Aorta (tissue), 5 donors: Measurements from ENCODE around the gene ZNF440. TPM values are rescaled to one million over a fixed set of nuclear protein-coding genes. Genes with fewer than 3 reads are reported as not detected.
"Not testable (repeated sequence)": the region's sequence is repeated elsewhere in the genome, so short reads cannot be mapped to it uniquely, and the experiment has no call there.

Source experiments
- ATAC-seq: fragments of 200-7000 bp; cut with Tn5 transposase; one replicate; pipeline ENCODE4 v1.9.1; 2022; ENCODE audit warnings: moderate library complexity; ENCODE audit not compliant: low FRiP score
- DNase-seq, 2 donors: peaks; one replicate each; pipeline ENCODE4 v3.0.0-alpha.2; 2020
- H3K27ac ChIP-seq, 2 donors: one replicate each; pipeline ENCODE4 v1.5.1; 2013; ENCODE audit warnings: low read length in 2 of 2, mild to moderate bottlenecking in 2 of 2, moderate library complexity in 2 of 2, control low read depth in 1 of 2, inconsistent platforms in 1 of 2, low read depth in 1 of 2
- H3K27me3 ChIP-seq, 2 donors: one replicate each; pipeline ENCODE4 v1.6.1; 2013; ENCODE audit warnings: control low read depth in 1 of 2, low read length in 1 of 2, mild to moderate bottlenecking in 1 of 2, moderate library complexity in 1 of 2; ENCODE audit not compliant: insufficient read depth in 2 of 2, control insufficient read depth in 1 of 2
- H3K36me3 ChIP-seq, 2 donors: one replicate each; pipeline ENCODE4 v1.6.1; 2013; ENCODE audit warnings: control low read depth in 1 of 2, low read length in 1 of 2, mild to moderate bottlenecking in 1 of 2; ENCODE audit not compliant: insufficient read depth in 2 of 2, control insufficient read depth in 1 of 2
- H3K4me1 ChIP-seq, 2 donors: one replicate each; pipeline ENCODE4 v1.6.1; 2013; ENCODE audit warnings: low read length in 2 of 2, control low read depth in 1 of 2, mild to moderate bottlenecking in 1 of 2, moderate library complexity in 1 of 2; ENCODE audit not compliant: insufficient read depth in 2 of 2, control insufficient read depth in 1 of 2
- H3K4me3 ChIP-seq, 2 donors: one replicate each; pipeline ENCODE4 v1.5.1; 2013; ENCODE audit warnings: low read length in 2 of 2, control low read depth in 1 of 2, mild to moderate bottlenecking in 1 of 2
- H3K9me3 ChIP-seq: one replicate; pipeline ENCODE4 v1.6.1; 2013; ENCODE audit warnings: mild to moderate bottlenecking, low read length; ENCODE audit not compliant: control insufficient read depth
- WGBS, 2 donors: extraction: QIAGEN DNeasy Blood & Tissue Kit; methylation state at CpG; one replicate each; pipeline ENCODE4 v1.1.7; 2013; 5-methylcytosine and 5-hydroxymethylcytosine counted together
- intact Hi-C, 2 donors: fragments of 100-400 bp; cut with DNase I; formaldehyde crosslinking; loops; one replicate each; pipeline versions ENCODE4 v1.14.2 to v1.15.0; 2022
- polyA plus RNA-seq, 2 donors: library from polyadenylated mRNA; stranded (reverse); fragments of 200-250 nt; gene quantifications; one replicate each; pipeline ENCODE4 v1.2.3, GENCODE V29; 2013
- total RNA-seq, 2 donors: library from RNA; stranded (reverse); fragmentation: NEBNext Ultra II Directional; extraction: Animal tissue kit (Norgen Biotek cat#: 25700); gene quantifications; one replicate each; pipeline ENCODE4 v1.2.1, GENCODE V29; 2021
- donor health status: healthy with polysubstance abuse.
- donor health status: Bipolar disorder and iron deficiency.
- donor health status: DM: no; HTN: no; CAD: no.
- donor health status: DM: no; HTN: no; CAD: no.
- donor health status: DM: yes; HTN: yes; CAD: no.

The ZNF440 gene
- total and polyA plus RNA-seq, 4 donors = 3.1 to 16.1 (median 9.1) TPM

DNA sequence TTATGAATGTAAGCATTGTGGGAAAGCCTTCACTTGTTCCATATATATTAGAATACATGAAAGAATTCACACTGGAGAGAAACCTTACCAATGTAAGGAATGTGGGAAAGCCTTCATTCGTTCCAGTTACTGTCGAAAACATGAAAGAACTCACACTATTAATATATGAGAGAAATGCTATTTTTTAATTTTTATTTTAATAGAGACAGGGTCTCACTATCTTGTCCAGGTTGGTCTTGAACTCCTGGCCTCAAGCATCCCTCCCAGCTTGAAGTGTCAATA lies 7.0 kb upstream of the ZNF440 start:
- no peak overlapping the region for H3K4me3 ChIP-seq
- no peak overlapping the region for H3K27ac ChIP-seq
- DNase-seq (no peak), ATAC-seq (no peak)
- WGBS, 2 donors = 95 to 96% methylated on average over 2 of the region's 2 CpGs
- no peaks in the 10 kb centered on the region for H3K4me1 ChIP-seq
- H3K36me3 ChIP-seq = peaks cover 3 to 8% of the 10 kb centered on the region in 2 donors
- intact Hi-C loops = no loop called here
- H3K9me3 ChIP-seq = peaks cover 8% of the 10 kb centered on the region
- H3K27me3 ChIP-seq = no peaks in the 10 kb centered on the region

DNA sequence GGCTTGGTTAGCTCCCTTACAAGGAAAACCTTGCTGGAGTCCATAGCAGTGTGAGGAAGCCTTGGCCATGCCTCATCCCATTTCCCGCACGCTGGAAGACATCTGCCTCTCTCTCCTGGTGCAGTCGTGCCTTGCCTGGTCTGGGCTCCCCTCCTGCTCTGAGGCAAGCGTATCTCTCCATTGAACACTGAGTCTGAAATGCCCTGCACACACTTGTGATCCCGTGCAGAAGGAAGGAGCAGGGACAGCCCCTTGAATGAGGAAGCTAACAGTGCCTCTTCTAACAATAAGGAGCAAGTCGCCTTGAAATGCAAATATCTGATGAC lies 407 bp upstream of the ZNF440 start:
- no peaks in the 10 kb centered on the region for H3K4me1 ChIP-seq
- H3K27ac ChIP-seq = peak overlapping the region in 1 of 2 donors; percentile 52
- intact Hi-C loops = loop anchor here in 1 of 2 donors (2.0 kb wide), 1 partner anchor 15 kb away; the partner anchor contains the start of gene ZNF491
- H3K4me3 ChIP-seq = peak overlapping the region in 1 of 2 donors; percentile 27
- H3K9me3 ChIP-seq = no peaks in the 10 kb centered on the region
- no peak for DNase-seq
- no peak for ATAC-seq
- H3K36me3 ChIP-seq = no peaks in the 10 kb centered on the region
- WGBS, 2 donors = 0 to 1% methylated on average over 6 of the region's 6 CpGs
- H3K27me3 ChIP-seq = no peaks in the 10 kb centered on the region

DNA sequence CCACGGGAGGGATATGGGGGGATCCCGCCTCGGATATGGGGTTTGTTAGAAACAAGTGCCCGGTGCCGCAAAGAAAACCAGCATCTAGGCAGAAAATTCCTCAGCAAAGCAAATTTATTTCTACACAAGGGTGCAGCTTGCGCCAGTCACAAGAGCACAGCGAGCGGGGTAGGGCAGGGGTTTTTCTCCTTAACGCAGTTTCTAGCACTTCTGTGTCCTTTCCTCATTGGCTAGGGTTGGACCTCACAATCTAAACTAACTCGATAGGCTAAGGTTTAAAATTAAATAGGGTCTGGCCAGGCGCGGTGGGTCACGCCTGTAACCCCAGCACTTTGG lies 595 bp downstream of the ZNF440 start:
- ATAC-seq (peak; percentile 12), DNase-seq (no peak)
- no peaks in the 10 kb centered on the region for H3K36me3 ChIP-seq
- 8 to 13% methylated on average over 13 of the region's 13 CpGs for WGBS, 2 donors
- H3K27ac ChIP-seq = peak overlapping the region; percentile 61 to 62
- H3K27me3 ChIP-seq = no peaks in the 10 kb centered on the region
- H3K4me1 ChIP-seq = no peaks in the 10 kb centered on the region
- H3K4me3 ChIP-seq = peak overlapping the region; percentile 46 to 88
- intact Hi-C loops = loop anchor here in 1 of 2 donors (2.0 kb wide), 1 partner anchor 16 kb away; the partner anchor contains the start of gene ZNF491
- no peaks in the 10 kb centered on the region for H3K9me3 ChIP-seq

DNA sequence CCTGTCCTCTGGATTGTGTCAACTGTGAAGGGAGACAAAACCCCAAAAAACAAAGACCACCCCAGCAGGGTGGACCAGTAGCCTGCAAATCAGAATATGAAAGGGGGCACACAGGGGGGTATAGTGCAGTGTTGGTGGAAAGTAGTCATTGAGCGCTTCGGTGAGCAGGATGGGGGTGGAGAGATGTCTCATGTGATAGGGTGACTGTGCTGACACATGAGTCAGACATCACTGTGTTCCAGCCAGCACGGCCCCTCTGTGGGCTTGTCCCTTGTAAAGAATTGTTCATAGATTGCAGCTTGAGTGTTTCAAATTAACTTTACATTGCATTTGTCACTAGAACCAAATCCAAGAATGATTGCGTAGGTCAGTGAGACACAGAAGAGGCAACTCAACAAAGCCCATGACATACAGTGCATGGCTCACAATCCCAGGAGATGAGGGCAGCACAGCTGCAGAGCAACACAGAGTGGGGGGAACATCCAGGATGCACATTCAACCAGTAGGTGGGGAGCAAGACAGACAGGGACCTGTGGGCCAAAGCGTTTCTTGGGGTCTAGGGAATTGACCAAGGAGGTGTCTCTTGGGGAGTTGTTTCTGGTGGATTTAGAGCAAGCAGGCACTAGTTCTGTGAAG lies 7.5 kb downstream of the ZNF440 start:
- intact Hi-C loops = no loop called here

DNA sequence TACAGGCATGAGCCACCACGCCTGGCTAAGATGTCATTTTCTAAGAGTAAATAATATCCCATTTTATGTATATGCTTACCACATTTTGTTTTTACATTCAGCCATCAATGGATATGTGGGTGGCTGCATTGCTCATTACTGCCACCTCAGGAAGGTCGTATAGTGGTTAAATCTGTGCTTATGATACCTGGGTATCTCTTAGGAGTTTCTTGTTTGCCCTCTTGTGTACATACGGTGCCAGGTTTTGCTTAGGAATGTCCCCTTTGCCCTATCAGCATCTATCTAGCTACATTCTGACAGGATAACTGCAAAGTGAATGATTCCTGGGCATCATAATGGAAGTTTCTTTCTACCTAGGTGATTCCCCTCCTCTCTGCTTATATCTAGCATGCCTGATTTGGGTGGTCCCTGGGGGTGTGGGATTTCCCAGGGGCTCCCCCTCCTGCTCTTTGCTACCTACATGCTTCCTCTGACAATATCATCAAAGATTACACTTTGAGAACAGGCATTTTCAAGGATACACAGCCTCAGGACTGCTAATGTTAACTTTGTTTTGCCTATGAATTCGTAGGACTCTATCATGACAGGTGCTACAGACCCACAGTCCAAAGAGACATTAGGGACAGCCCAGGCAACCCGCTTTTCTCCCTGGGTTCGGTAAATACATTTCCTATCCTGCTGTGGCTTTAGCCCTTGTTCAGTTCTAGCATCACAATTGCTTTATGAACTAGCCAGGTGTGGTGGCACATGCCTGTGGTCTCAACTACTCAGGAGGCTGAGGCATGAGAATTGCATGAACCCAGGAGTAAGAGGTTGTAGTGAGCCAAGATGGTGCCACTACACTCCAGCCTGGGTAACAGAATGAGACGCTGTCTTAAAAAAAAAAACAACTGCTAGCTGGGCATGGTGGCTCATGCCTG lies 15.1 kb downstream of the ZNF440 start:
- H3K4me1 ChIP-seq, H3K4me3 ChIP-seq, ATAC-seq, H3K27me3 ChIP-seq, DNase-seq, H3K27ac ChIP-seq, intact Hi-C loops: not testable (repeated sequence)
- 91 to 93% methylated on average over 7 of the region's 7 CpGs for WGBS, 2 donors
- peaks cover 17% of the 10 kb centered on the region for H3K9me3 ChIP-seq
- H3K36me3 ChIP-seq = peaks cover 9 to 21% of the 10 kb centered on the region in 2 donors

More for the DNA sequence above, 7.5 kb downstream of the ZNF440 start:
- Histone ChIP-seq H3K4me1 (no peaks in the 10 kb centered on the region), H3K27ac (no peak overlapping the region), H3K36me3 (no peaks in the 10 kb centered on the region), H3K9me3 (peaks cover 4% of the 10 kb centered on the region), H3K27me3 (no peaks in the 10 kb centered on the region), H3K4me3 (no peak overlapping the region)
- DNase-seq (no peak), ATAC-seq (no peak)
- WGBS, 2 donors = 84 to 92% methylated on average over 5 of the region's 5 CpGs

DNA sequence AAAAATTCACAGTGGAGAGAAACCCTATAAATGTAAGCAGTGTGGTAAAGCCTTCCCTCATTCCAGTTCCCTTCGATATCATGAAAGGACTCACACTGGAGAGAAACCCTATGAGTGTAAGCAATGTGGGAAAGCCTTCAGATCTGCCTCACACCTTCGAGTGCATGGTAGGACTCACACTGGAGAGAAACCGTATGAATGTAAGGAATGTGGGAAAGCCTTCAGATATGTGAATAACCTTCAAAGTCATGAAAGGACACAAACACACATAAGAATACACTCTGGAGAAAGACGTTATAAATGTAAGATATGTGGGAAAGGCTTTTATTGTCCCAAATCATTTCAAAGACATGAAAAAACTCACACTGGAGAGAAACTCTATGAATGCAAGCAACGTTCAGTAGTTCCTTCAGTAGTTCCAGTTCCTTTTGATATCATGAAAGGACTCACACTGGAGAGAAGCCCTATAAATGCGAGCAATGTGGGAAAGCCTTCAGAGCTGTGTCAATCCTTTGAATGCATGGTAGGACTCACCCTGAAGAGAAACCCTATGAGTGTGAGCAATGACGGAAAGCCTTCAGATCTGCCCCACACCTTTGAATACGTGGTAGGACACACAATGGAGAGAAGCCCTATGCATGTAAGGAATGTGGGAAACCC lies 18.3 kb downstream of the ZNF440 start:
- WGBS, 2 donors = 98% methylated on average over 8 of the region's 8 CpGs
- intact Hi-C loops = no loop called here
- no peak overlapping the region for H3K27ac ChIP-seq
- ATAC-seq (no peak), DNase-seq (no peak)
- H3K4me1 ChIP-seq = no peaks in the 10 kb centered on the region
- peaks cover 9 to 21% of the 10 kb centered on the region in 2 donors for H3K36me3 ChIP-seq
- H3K9me3 ChIP-seq = peaks cover 17% of the 10 kb centered on the region
- no peak overlapping the region for H3K4me3 ChIP-seq
- no peaks in the 10 kb centered on the region for H3K27me3 ChIP-seq

DNA sequence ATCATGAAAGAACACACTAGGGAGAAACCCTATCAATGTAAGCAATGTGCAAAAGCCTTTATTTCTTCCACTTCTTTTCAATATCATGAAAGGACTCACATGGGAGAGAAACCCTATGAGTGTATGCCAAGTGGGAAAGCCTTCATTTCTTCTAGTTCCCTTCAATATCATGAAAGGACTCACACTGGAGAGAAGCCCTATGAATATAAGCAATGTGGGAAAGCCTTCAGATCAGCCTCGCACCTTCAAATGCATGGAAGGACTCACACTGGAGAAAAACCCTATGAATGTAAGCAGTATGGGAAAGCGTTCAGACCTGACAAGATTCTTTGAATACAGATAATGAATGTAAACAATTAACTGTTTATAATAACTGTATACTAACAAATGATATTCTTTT lies 19.5 kb downstream of the ZNF440 start:
- WGBS, 2 donors = 97 to 99% methylated on average over 2 of the region's 2 CpGs
- no peaks in the 10 kb centered on the region for H3K27me3 ChIP-seq
- H3K27ac ChIP-seq = no peak overlapping the region
- peaks cover 9 to 21% of the 10 kb centered on the region in 2 donors for H3K36me3 ChIP-seq
- H3K4me1 ChIP-seq = no peaks in the 10 kb centered on the region
- H3K9me3 ChIP-seq = peaks cover 15% of the 10 kb centered on the region
- intact Hi-C loops = no loop called here
- no peak overlapping the region for H3K4me3 ChIP-seq
- DNase-seq (no peak), ATAC-seq (no peak)

DNA sequence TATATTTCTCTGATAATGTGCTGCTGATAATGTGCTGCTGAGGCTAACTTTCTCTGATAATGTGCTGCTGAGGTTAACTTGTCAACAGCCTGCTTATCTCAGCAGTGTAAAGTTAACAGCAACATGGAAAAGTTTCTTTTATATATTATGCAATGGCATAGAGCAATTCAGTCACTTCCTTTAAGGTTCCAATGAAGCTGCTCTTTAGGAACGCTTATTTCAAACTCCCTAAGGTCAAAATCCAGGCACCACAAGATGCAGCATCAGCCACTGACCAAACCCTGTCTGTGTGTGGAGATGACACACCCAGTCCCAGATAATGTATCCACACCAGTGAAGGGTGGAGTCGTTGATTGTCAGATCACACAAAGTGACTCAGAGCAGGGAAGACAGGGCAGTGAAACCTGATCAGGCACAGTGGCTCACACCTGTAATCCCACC lies 21.6 kb downstream of the ZNF440 start:
- WGBS, 2 donors = 77 to 94% methylated on average over 2 of the region's 2 CpGs
- not testable (repeated sequence) for ATAC-seq

More for the DNA sequence above, 21.6 kb downstream of the ZNF440 start:
- Histone ChIP-seq H3K9me3 (peaks cover 13% of the 10 kb centered on the region), H3K36me3 (peaks cover 9 to 21% of the 10 kb centered on the region in 2 donors)
- DNase-seq, intact Hi-C loops, H3K27ac ChIP-seq, H3K4me3 ChIP-seq, H3K4me1 ChIP-seq, H3K27me3 ChIP-seq: not testable (repeated sequence)
